HCT116 (cell line): Measurements from ENCODE around the gene UCHL3. TPM values are rescaled to one million over a fixed set of nuclear protein-coding genes. Genes with fewer than 3 reads are reported as not detected.
A peak's percentile ranks its signal among the peaks of the same experiment; 100 is the strongest.

Source experiments
- ATAC-seq: fragments of 200-7000 bp; cut with Tn5 transposase; 2 replicates; pipeline ENCODE4 v1.9.1; 2020; ENCODE audit warnings: mild to moderate bottlenecking, moderate library complexity
- Bru-seq: library from RNA; stranded (reverse); fragments of 400-500 nt; gene quantifications from one replicate; lab custom pipeline; 2021; lab: Mats Ljungman, UMichigan
- BruChase-seq, 2 experiments: library from RNA; stranded (reverse); fragments of 400-500 nt; gene quantifications; one replicate each; lab custom pipeline; 2021; lab: Mats Ljungman, UMichigan
- BruUV-seq: library from RNA; stranded (reverse); fragments of 400-500 nt; replicated peaks from 2 replicates; lab custom pipeline; 2021; lab: Mats Ljungman, UMichigan
- CTCF ChIA-PET: fragments of 300-600 bp; sonication (Branson Sonifier 250); formaldehyde crosslinking; loops from one replicate; lab custom pipeline; 2021; ENCODE audit warnings: antibody characterized with exemption; lab: Charles Lee
- POLR2A ChIA-PET: fragments of 300-600, 350-600 bp; sonication (Branson Sonifier 250); formaldehyde crosslinking; loops from one replicate; lab custom pipeline; 2021; ENCODE audit warnings: antibody characterized with exemption; lab: Charles Lee
- RAD21 ChIA-PET, 2 experiments: fragments of 300-600 bp; sonication (Branson Sonifier 250); formaldehyde crosslinking; loops; one replicate each; lab custom pipeline; 2023; ENCODE audit warnings: low total read pairs in 2 of 2; ENCODE audit not compliant: uncharacterized antibody in 2 of 2, unreplicated experiment in 2 of 2, low non-redundant PET in 1 of 2; lab: Charles Lee
- DNase-seq: peaks from one replicate; pipeline ENCODE4 v3.0.0-alpha.2; 2010; ENCODE audit warnings: low read depth, low spot score
- H2AFZ ChIP-seq: fragments of 200-600 bp; shearing (Covaris generic), sonication (generic); 2 replicates; pipeline ENCODE4 v1.6.1; 2017; ENCODE audit warnings: low read depth, mixed run types, mixed read lengths, antibody characterized with exemption, low read length; ENCODE audit not compliant: poor library complexity, severe bottlenecking
- H3K27ac ChIP-seq: 2 replicates; pipeline ENCODE4 v1.5.1; 2012; ENCODE audit warnings: low read depth, low read length
- H3K27me3 ChIP-seq: fragments of 200-600 bp; sonication (generic); 2 replicates; pipeline ENCODE4 v1.6.1; 2016; ENCODE audit warnings: mixed run types, low read length, mixed read lengths; ENCODE audit not compliant: insufficient read depth
- H3K36me3 ChIP-seq, 2 experiments: fragments of 200-500 bp in 1 of 2; fragments of 200-600 bp in 1 of 2; sonication (Bioruptor generic) in 1 of 2; sonication (generic) in 1 of 2; 2 replicates each; pipeline versions ENCODE4 v1.5.1 to v1.6.1; 2014 to 2016; ENCODE audit warnings: low read length in 2 of 2, inconsistent platforms in 1 of 2, mixed read lengths in 1 of 2, mixed run types in 1 of 2; ENCODE audit not compliant: insufficient read depth in 2 of 2, control insufficient read depth in 1 of 2
- H3K4me1 ChIP-seq, 2 experiments: fragments of 200-600 bp in 1 of 2; sonication (generic) in 1 of 2; 2 replicates each; pipeline versions ENCODE4 v1.5.1 to v1.6.1; 2012 to 2017; ENCODE audit warnings: low read length in 2 of 2, inconsistent platforms in 1 of 2, mild to moderate bottlenecking in 1 of 2, mixed read lengths in 1 of 2, mixed run types in 1 of 2, moderate library complexity in 1 of 2; ENCODE audit not compliant: insufficient read depth in 2 of 2, control insufficient read depth in 1 of 2
- H3K4me2 ChIP-seq: fragments of 200-600 bp; sonication (generic); 2 replicates; pipeline ENCODE4 v1.6.1; 2017; ENCODE audit warnings: mixed run types, low read length, mixed read lengths
- H3K4me3 ChIP-seq, 2 experiments: fragments of 200-600 bp in 1 of 2; sonication (generic) in 1 of 2; replicated peaks in 1 of 2; 2 replicates each; pipeline ENCODE4 v1.5.1; 2011 to 2016; ENCODE audit warnings: low read length in 2 of 2, control low read depth in 1 of 2, low read depth in 1 of 2, mild to moderate bottlenecking in 1 of 2, mixed read lengths in 1 of 2, mixed run types in 1 of 2
- H3K79me2 ChIP-seq: fragments of 200-600 bp; sonication (generic); 2 replicates; pipeline ENCODE4 v1.6.1; 2017; ENCODE audit warnings: mild to moderate bottlenecking, mixed run types, low read length, moderate library complexity, mixed read lengths; ENCODE audit not compliant: insufficient read depth
- H3K9ac ChIP-seq: fragments of 200-600 bp; sonication (generic); 2 replicates; pipeline ENCODE4 v1.6.1; 2016; ENCODE audit warnings: low read length, mixed read lengths
- H3K9me2 ChIP-seq: fragments of 200-600 bp; sonication (generic), shearing (Covaris generic); 2 replicates; pipeline ENCODE4 v1.6.1; 2017; ENCODE audit warnings: mixed run types, mild to moderate bottlenecking, moderate library complexity; ENCODE audit not compliant: insufficient read depth
- H3K9me3 ChIP-seq, 2 experiments: fragments of 200-500 bp in 1 of 2; fragments of 200-600 bp in 1 of 2; sonication (Bioruptor generic) in 1 of 2; sonication (generic) in 1 of 2; 2 replicates each; pipeline ENCODE4 v1.6.1; 2014 to 2017; ENCODE audit warnings: low read length in 2 of 2, mixed read lengths in 2 of 2, inconsistent platforms in 1 of 2, low read depth in 1 of 2, mild to moderate bottlenecking in 1 of 2, mixed run types in 1 of 2, moderate library complexity in 1 of 2; ENCODE audit not compliant: control insufficient read depth in 1 of 2, insufficient read depth in 1 of 2
- H4K20me1 ChIP-seq: fragments of 200-600 bp; sonication (generic), shearing (Covaris generic); 2 replicates; pipeline ENCODE4 v1.6.1; 2017; ENCODE audit warnings: mixed run types, mild to moderate bottlenecking, moderate library complexity; ENCODE audit not compliant: insufficient read depth
- CBX3 ChIP-seq: IDR thresholded peaks from 2 replicates; pipeline ENCODE4 v1.6.1; 2012; ENCODE audit warnings: low read depth
- CEBPB ChIP-seq: IDR thresholded peaks from 2 replicates; pipeline ENCODE4 v1.6.1; 2012; ENCODE audit warnings: low read depth
- ELF1 ChIP-seq: IDR thresholded peaks from 2 replicates; pipeline ENCODE4 v1.6.1; 2012; ENCODE audit warnings: low read depth, borderline replicate concordance
- EZH2 ChIP-seq: fragments of 200-600 bp; sonication (generic); IDR thresholded peaks from 2 replicates; pipeline ENCODE4 v1.6.1; 2017; ENCODE audit warnings: antibody characterized with exemption, mixed run types
- EZH2phosphoT487 ChIP-seq: fragments of 200-600 bp; IDR thresholded peaks from 2 replicates; pipeline ENCODE4 v1.6.1; 2018; ENCODE audit warnings: antibody characterized with exemption, borderline replicate concordance
- FOSL1 ChIP-seq: IDR thresholded peaks from 2 replicates; pipeline ENCODE4 v1.6.1; 2012; ENCODE audit warnings: low read depth
- JUND ChIP-seq: IDR thresholded peaks from 2 replicates; pipeline ENCODE4 v1.6.1; 2012
- POLR2A ChIP-seq: IDR thresholded peaks from 2 replicates; pipeline ENCODE4 v1.7.0; 2011; ENCODE audit warnings: borderline replicate concordance; ENCODE audit not compliant: insufficient read depth, insufficient read length; ENCODE audit errors: extremely low read depth
- POLR2AphosphoS5 ChIP-seq: IDR thresholded peaks from 2 replicates; pipeline ENCODE4 v1.6.1; 2011; ENCODE audit warnings: mild to moderate bottlenecking, low read depth, low read length, moderate library complexity
- SP1 ChIP-seq: IDR thresholded peaks from 2 replicates; pipeline ENCODE4 v1.6.1; 2012; ENCODE audit warnings: low read depth
- SRF ChIP-seq: IDR thresholded peaks from 2 replicates; pipeline ENCODE4 v1.6.1; 2012; ENCODE audit warnings: low read depth
- TCF7L2 ChIP-seq: IDR thresholded peaks from 2 replicates; pipeline ENCODE4 v1.7.0; 2011; ENCODE audit warnings: borderline replicate concordance, inconsistent platforms; ENCODE audit not compliant: insufficient read depth, insufficient read length; ENCODE audit errors: extremely low read depth
- YY1 ChIP-seq: IDR thresholded peaks from 2 replicates; pipeline ENCODE4 v1.6.1; 2011; ENCODE audit warnings: low read length, low read depth, moderate library complexity, mild to moderate bottlenecking; ENCODE audit not compliant: insufficient replicate concordance; ENCODE audit errors: extremely low read depth
- ZFX ChIP-seq: fragments of 450-650 bp; IDR thresholded peaks from 2 replicates; pipeline ENCODE4 v1.6.1; 2017
- ZNF274 ChIP-seq: fragments of 200-500 bp; sonication (Bioruptor generic); IDR thresholded peaks from 2 replicates; pipeline ENCODE4 v1.6.1; 2014; ENCODE audit warnings: mild to moderate bottlenecking, low read depth, low read length, inconsistent platforms
- intact Hi-C: fragments of 100-400 bp; cut with micrococcal nuclease; formaldehyde crosslinking; loops from 2 replicates; pipeline ENCODE4 v1.10.0; 2022
- long read RNA-seq: library from polyadenylated mRNA; unstranded; transcript quantifications from one replicate; pipeline ENCODE4 v2.0.0, GENCODE V29; 2021; ENCODE audit not compliant: unreplicated experiment
- polyA plus RNA-seq: library from polyadenylated mRNA; unstranded; fragments of >200 nt; gene quantifications from 2 replicates; pipeline ENCODE4 v1.2.1, GENCODE V29; 2012; ENCODE audit warnings: missing spikeins
- total RNA-seq: library from RNA; stranded (reverse); gene quantifications from one replicate; pipeline ENCODE4 v1.2.1, GENCODE V29; 2021; ENCODE audit not compliant: unreplicated experiment
- TF ChIP-seq, protein P1 (sequence below): IDR thresholded peaks from 2 replicates; pipeline ENCODE4 v1.6.1; 2012
- TF ChIP-seq, protein P2 (sequence below): IDR thresholded peaks from 2 replicates; pipeline ENCODE4 v1.6.1; 2011; ENCODE audit warnings: mild to moderate bottlenecking, low read length, moderate library complexity; ENCODE audit not compliant: insufficient replicate concordance; ENCODE audit errors: extremely low read depth
- TF ChIP-seq, protein P3 (sequence below), 3 experiments: fragments of 200-600 bp in 1 of 3; sonication (generic) in 1 of 3; IDR thresholded peaks in 2 of 3; conservative IDR thresholded peaks in 1 of 3; 2 replicates each; pipeline ENCODE4 v1.5.1; 2012 to 2017; ENCODE audit warnings: low read depth in 2 of 3, low read length in 2 of 3, antibody characterized with exemption in 1 of 3, borderline replicate concordance in 1 of 3, control low read depth in 1 of 3, mild to moderate bottlenecking in 1 of 3, mixed read lengths in 1 of 3, mixed run types in 1 of 3, moderate library complexity in 1 of 3; ENCODE audit not compliant: insufficient read depth in 1 of 3
- TF ChIP-seq, protein P4 (sequence below): IDR thresholded peaks from 2 replicates; pipeline ENCODE4 v1.6.1; 2012

Gene UCHL3
- total RNA-seq (32.4 TPM), Bru-seq, nascent RNA (percentile 78 among the genes with signal in this experiment), BruChase-seq, experiment 1, labeled RNA remaining after a 6-hour chase (percentile 95 among the genes with signal in this experiment), BruChase-seq, experiment 2, labeled RNA remaining after a 2-hour chase (percentile 82 among the genes with signal in this experiment)
- polyA plus RNA-seq: 22.3 and 24.2 TPM in 2 replicates
- long read RNA-seq, partial matches to known transcripts: 5 of 13 reads
- long read RNA-seq, other reads (novel, unspliced or antisense): 8 of 13 reads

DNA sequence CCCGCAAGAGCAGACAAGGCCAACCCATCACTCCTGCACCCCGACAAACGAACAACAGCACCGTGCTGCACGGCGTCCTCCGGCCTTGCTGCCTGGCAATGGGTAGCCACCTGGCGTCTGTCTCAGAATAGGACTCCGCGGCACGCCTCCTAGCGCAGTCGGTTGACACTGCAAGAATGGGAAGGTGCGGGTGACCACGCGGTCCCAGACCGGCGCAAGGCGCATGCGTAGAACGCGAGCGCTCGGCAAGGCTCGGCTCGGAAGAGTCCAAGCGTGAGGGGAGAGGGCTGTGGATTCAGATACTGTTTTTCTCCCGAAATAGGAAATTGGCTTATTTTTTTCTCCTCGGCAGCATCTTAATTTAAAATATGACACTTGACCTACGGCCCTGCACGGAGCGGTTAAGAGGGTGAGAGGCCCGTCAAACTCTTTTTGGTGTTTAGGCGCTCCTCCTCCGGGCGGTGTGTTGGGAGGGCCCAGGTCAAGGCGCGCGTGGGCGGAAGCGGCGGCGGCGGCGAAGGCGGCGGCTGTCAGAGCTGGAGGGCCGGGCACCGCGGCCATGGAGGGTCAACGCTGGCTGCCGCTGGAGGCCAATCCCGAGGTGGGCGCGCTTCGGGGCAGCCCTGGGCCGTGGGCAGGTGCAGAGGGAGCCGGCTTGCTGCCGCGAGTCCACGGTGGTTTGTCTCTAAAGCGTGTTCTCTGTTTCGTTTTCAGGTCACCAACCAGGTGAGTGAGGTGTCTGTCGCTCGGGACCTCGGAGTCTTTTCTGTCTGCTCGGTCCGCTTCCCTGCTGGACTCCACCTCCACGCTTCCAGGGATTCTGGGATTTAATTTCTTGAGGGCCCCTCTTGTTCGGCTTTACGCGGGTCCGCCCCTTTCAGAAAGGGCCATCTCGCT, at the start of gene UCHL3:
Gene UCHL3 (plus strand): TSS at position 530 of the 897 bp plus-strand sequence. CDS start 30 bp downstream, at position 560.
- ChIA-PET RAD21 (no interaction called here), CTCF (interaction anchor here (0.6 to 1.3 kb wide), 3 partner anchors 9 to 67 kb away, joined by 3 to 4 read pairs (median 3); no protein-coding TSS in a partner anchor), POLR2A (interaction anchor here (1.2 to 1.7 kb wide), 2 partner anchors 10 to 67 kb away, joined by 4 to 15 read pairs; partner anchors contain the start of genes COMMD6 and TBC1D4)
- peak within 1 kb of the TSS; percentile 63 for H3K27ac ChIP-seq
- ATAC-seq (peak; percentile 90), DNase-seq (peak; percentile 94)
- H2AFZ ChIP-seq: peak within 1 kb of the TSS; percentile 95
- peaks cover 20% of the 10 kb centered on the region for H3K79me2 ChIP-seq
- H3K9me3 ChIP-seq: no peaks in the 10 kb centered on the region
- H3K9me2 ChIP-seq: no peaks in the 10 kb centered on the region
- BruUV-seq: TSS peak; percentile 68
- H3K9ac ChIP-seq: peak within 1 kb of the TSS; percentile 62
- H3K4me1 ChIP-seq: peaks cover 5 to 19% of the 10 kb centered on the region in 2 experiments; a peak in 3 of 4 replicates
- H4K20me1 ChIP-seq: no peaks in the 10 kb centered on the region
- H3K36me3 ChIP-seq: no peaks in the 10 kb centered on the region
- H3K27me3 ChIP-seq: no peaks in the 10 kb centered on the region
- intact Hi-C loops: loop anchor here (1.0 to 2.0 kb wide), 2 partner anchors 67 to 177 kb away; partner anchors contain the start of gene TBC1D4
- peak within 1 kb of the TSS; percentile 74 to 81 for H3K4me3 ChIP-seq
- peak within 1 kb of the TSS; percentile 85 for H3K4me2 ChIP-seq
- peak; percentile 85 for TF ChIP-seq SP1
- TF ChIP-seq ZNF274: no peak
- TF ChIP-seq FOSL1: no peak
- no peak for TF ChIP-seq CEBPB
- TF ChIP-seq, protein P1, sequence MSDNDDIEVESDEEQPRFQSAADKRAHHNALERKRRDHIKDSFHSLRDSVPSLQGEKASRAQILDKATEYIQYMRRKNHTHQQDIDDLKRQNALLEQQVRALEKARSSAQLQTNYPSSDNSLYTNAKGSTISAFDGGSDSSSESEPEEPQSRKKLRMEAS: peak; percentile 98
- peak; percentile 69; the same call in 1 of the 2 replicates for TF ChIP-seq POLR2AphosphoS5
- TF ChIP-seq, protein P2, sequence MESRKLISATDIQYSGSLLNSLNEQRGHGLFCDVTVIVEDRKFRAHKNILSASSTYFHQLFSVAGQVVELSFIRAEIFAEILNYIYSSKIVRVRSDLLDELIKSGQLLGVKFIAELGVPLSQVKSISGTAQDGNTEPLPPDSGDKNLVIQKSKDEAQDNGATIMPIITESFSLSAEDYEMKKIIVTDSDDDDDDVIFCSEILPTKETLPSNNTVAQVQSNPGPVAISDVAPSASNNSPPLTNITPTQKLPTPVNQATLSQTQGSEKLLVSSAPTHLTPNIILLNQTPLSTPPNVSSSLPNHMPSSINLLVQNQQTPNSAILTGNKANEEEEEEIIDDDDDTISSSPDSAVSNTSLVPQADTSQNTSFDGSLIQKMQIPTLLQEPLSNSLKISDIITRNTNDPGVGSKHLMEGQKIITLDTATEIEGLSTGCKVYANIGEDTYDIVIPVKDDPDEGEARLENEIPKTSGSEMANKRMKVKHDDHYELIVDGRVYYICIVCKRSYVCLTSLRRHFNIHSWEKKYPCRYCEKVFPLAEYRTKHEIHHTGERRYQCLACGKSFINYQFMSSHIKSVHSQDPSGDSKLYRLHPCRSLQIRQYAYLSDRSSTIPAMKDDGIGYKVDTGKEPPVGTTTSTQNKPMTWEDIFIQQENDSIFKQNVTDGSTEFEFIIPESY: no peak
- no peak for TF ChIP-seq EZH2phosphoT487
- TF ChIP-seq, protein P3, sequence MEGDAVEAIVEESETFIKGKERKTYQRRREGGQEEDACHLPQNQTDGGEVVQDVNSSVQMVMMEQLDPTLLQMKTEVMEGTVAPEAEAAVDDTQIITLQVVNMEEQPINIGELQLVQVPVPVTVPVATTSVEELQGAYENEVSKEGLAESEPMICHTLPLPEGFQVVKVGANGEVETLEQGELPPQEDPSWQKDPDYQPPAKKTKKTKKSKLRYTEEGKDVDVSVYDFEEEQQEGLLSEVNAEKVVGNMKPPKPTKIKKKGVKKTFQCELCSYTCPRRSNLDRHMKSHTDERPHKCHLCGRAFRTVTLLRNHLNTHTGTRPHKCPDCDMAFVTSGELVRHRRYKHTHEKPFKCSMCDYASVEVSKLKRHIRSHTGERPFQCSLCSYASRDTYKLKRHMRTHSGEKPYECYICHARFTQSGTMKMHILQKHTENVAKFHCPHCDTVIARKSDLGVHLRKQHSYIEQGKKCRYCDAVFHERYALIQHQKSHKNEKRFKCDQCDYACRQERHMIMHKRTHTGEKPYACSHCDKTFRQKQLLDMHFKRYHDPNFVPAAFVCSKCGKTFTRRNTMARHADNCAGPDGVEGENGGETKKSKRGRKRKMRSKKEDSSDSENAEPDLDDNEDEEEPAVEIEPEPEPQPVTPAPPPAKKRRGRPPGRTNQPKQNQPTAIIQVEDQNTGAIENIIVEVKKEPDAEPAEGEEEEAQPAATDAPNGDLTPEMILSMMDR (IDR thresholded peaks at IDR 0.05 in 2 of 3, conservative IDR thresholded peaks at IDR 0.05 in 1 of 3; ENCODE audit: borderline replicate concordance in 1 of 3, insufficient read depth in 1 of 3, low read depth in 2 of 3, low read length in 2 of 3): peak; percentile 70 to 97 (median 82)
- TF ChIP-seq, protein P4, sequence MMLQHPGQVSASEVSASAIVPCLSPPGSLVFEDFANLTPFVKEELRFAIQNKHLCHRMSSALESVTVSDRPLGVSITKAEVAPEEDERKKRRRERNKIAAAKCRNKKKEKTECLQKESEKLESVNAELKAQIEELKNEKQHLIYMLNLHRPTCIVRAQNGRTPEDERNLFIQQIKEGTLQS: no peak
- TF ChIP-seq ZFX: no peak
- TF ChIP-seq TCF7L2: no peak
- TF ChIP-seq ELF1: peak; percentile 36; the same call in 1 of the 2 replicates
- TF ChIP-seq EZH2: no peak
- TF ChIP-seq YY1: peak; percentile 64
- TF ChIP-seq JUND: peak; percentile 68
- no peak for TF ChIP-seq SRF
- TF ChIP-seq POLR2A: peak; percentile 58
- peak; percentile 58; the same call in 1 of the 2 replicates for TF ChIP-seq CBX3
